ENCODE results near the gene CYP4F11.
"Not testable (repeated sequence)": the region's sequence is repeated elsewhere in the genome, so short reads cannot be mapped to it uniquely, and the experiment has no call there.

Gene CYP4F11

DNA sequence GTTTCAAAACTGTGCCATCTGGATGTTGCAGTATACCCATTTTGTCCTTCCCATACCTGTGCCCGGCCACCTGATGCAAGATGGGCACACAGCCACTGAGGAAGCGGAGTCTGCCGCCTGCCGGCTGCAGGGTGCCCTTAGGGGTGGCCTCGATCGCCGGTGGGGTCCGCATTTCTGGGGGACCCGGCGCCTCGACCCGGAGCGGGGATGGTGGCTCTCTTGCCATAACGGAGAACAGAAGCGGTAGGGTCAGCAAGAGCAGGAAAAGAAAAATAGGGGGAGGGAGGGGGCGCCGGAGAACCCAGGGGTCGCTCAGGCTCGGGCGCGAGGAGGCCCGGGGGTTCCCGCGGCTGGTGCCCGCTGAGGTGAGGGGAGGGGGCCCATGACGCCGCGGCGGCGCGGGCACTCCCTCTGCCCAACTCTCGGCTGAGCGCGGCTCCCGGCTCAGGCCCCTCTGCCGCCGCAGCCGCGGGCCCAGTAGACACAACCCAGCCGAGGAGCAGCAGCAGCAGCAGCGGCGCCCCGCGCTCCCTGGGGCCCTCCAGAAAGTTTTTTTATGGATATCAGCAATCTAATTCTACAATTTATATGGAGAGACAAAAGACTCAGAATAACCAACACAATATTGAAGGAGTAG is 22.6 kb downstream of the CYP4F11 start:
- no peak for DNase-seq (ENCODE audit: low read depth, low spot score)
- in situ Hi-C loops (cut with HindIII; ENCODE audit: low sequenced_read_pairs), result no loop called here
- no peak overlapping the region for H3K4me3 ChIP-seq (ENCODE audit: low read depth, low read length)

GRCh38 chr19:15905026-15905425 is 29.3 kb downstream of the CYP4F11 start:
- in situ Hi-C loops (cut with HindIII; ENCODE audit: low sequenced_read_pairs), result no loop called here
- H3K4me3 ChIP-seq (ENCODE audit: low read depth, low read length), result no peak overlapping the region
- TF ChIP-seq, protein P1, sequence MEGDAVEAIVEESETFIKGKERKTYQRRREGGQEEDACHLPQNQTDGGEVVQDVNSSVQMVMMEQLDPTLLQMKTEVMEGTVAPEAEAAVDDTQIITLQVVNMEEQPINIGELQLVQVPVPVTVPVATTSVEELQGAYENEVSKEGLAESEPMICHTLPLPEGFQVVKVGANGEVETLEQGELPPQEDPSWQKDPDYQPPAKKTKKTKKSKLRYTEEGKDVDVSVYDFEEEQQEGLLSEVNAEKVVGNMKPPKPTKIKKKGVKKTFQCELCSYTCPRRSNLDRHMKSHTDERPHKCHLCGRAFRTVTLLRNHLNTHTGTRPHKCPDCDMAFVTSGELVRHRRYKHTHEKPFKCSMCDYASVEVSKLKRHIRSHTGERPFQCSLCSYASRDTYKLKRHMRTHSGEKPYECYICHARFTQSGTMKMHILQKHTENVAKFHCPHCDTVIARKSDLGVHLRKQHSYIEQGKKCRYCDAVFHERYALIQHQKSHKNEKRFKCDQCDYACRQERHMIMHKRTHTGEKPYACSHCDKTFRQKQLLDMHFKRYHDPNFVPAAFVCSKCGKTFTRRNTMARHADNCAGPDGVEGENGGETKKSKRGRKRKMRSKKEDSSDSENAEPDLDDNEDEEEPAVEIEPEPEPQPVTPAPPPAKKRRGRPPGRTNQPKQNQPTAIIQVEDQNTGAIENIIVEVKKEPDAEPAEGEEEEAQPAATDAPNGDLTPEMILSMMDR (IDR thresholded peaks at IDR 0.05; ENCODE audit: low read depth, low read length), result no peak
- no peak for DNase-seq (ENCODE audit: low read depth, low spot score)

More for the DNA sequence above, 22.6 kb downstream of the CYP4F11 start:
- TF ChIP-seq, protein P1 (IDR thresholded peaks at IDR 0.05; ENCODE audit: low read depth, low read length), result no peak

DNA sequence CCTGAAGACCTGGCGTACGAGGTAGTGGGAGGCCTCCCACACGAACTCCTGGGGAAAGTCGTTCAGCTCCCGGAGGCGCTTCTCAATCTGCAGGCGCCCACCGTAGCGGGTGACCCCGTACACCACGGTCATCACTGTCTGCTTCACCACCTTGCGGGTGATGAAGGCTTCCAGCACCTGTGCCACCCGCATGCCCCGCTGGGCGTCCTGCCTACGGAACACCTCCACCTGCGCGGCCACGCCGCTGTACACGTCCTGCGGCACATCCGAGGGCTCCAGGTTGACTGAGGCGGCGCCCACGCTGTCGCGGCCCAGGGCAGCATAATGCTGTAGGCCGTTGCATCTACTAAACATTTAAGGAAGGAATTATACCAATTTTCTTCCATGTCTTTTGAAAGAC is 31.4 kb downstream of the CYP4F11 start:
- H3K4me3 ChIP-seq (ENCODE audit: low read depth, low read length); in situ Hi-C loops (cut with HindIII; ENCODE audit: low sequenced_read_pairs); DNase-seq (ENCODE audit: low read depth, low spot score): not testable (repeated sequence)

- H3K4me3 ChIP-seq (ENCODE audit: low read depth, low read length), result no peak overlapping the region
- TF ChIP-seq, protein P1 (IDR thresholded peaks at IDR 0.05; ENCODE audit: low read depth, low read length), result no peak
- no peak for DNase-seq (ENCODE audit: low read depth, low spot score)
- in situ Hi-C loops (cut with HindIII; ENCODE audit: low sequenced_read_pairs), result no loop called here
These were observed 32.1 kb downstream of the CYP4F11 start for GRCh38 chr19:15902254-15902653.

DNA sequence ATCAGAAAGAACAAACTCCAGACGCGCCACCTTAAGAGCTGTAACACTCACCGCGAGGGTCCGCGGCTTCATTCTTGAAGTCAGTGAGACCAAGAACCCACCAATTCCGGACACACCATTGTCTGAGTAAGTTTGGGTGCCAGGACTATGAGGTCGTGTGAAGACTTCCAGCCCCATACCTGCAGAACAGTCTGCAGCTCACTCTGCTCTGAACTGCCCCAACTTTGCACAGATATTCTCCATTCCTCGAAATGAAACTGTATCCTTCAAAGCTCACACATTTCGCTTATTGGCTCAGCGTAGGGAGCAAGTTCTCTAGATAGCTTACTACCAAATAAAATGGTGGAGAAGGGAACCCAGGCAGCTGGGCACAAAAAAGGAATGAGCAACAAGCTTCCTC is 33.8 kb downstream of the CYP4F11 start:
- in situ Hi-C loops (cut with HindIII; ENCODE audit: low sequenced_read_pairs), result no loop called here
- TF ChIP-seq, protein P1 (IDR thresholded peaks at IDR 0.05; ENCODE audit: low read depth, low read length), result no peak
- no peak for DNase-seq (ENCODE audit: low read depth, low spot score)
- no peak overlapping the region for H3K4me3 ChIP-seq (ENCODE audit: low read depth, low read length)

GRCh38 chr19:15900032-15900431 is 34.3 kb downstream of the CYP4F11 start:
- DNase-seq (ENCODE audit: low read depth, low spot score); H3K4me3 ChIP-seq (ENCODE audit: low read depth, low read length): not testable (repeated sequence)

GRCh38 chr19:15899561-15899960 is 34.8 kb downstream of the CYP4F11 start:
- in situ Hi-C loops (cut with HindIII; ENCODE audit: low sequenced_read_pairs); DNase-seq (ENCODE audit: low read depth, low spot score); H3K4me3 ChIP-seq (ENCODE audit: low read depth, low read length): not testable (repeated sequence)

More at GRCh38 chr19:15900032-15900431, 34.3 kb downstream of the CYP4F11 start:
- in situ Hi-C loops (cut with HindIII; ENCODE audit: low sequenced_read_pairs), result not testable (repeated sequence)

DNA sequence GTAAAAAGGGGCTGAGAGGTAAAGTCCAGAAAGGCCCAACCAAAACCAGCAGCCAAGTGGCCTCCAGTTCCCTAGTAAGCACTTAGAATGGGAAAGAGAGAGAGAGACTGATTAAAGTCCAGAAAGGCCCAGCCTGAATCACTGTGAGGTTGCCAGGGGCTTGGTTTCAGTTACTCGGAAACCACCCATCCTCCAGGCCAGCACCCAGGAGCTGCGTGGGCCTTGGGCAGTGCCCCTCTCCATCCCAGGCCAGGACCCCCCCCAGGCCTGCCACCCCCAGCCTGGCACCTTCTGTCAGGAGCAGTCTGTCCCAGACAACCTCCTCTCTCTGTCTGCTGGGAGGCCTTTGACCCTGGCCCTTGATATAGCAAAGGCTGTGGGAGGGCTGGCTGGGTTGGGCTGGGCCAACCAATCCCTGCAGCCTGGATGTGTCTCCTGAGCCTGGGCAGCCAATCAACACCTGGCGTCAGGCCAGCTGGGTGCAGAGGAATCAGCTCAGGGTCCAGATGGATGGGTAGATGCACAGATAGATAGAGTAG is 36.5 kb downstream of the CYP4F11 start, which contains the start of gene CYP4F2:
TSS of gene CYP4F2 (minus strand) at position 337 of the 539 bp plus-strand sequence. CDS start 463 bp downstream, outside the sequence.
- no peak within 1 kb of the TSS for H3K4me3 ChIP-seq (ENCODE audit: low read depth, low read length)
- DNase-seq (ENCODE audit: low read depth, low spot score), result no peak
- TF ChIP-seq, protein P1 (IDR thresholded peaks at IDR 0.05; ENCODE audit: low read depth, low read length), result no peak
- in situ Hi-C loops (cut with HindIII; ENCODE audit: low sequenced_read_pairs), result no loop called here
